Measurements from ENCODE around the gene ADAMTSL1.

The ADAMTSL1 gene

GRCh38 chr9:18941060-18941740, 467.2 kb downstream of the ADAMTSL1 start:
- DNase-seq (ENCODE audit: low spot score) = no peak

GRCh38 chr9:18942801-18943200, 468.8 kb downstream of the ADAMTSL1 start:
- DNase-seq (ENCODE audit: low spot score) = no peak

GRCh38 chr9:18947892-18948339, 474.0 kb downstream of the ADAMTSL1 start:
- no peak for DNase-seq (ENCODE audit: low spot score)

GRCh38 chr9:18951936-18952335, 478.0 kb downstream of the ADAMTSL1 start:
- DNase-seq (ENCODE audit: low spot score) = no peak

GRCh38 chr9:18955626-18956025, 481.7 kb downstream of the ADAMTSL1 start:
- DNase-seq (ENCODE audit: low spot score) = no peak
